GM19239 (cell line): ENCODE data around the gene TFDP1.
A peak's percentile ranks its signal among the peaks of the same experiment; 100 is the strongest.
"Not testable (repeated sequence)": the region's sequence is repeated elsewhere in the genome, so short reads cannot be mapped to it uniquely, and the experiment has no call there.

Experiments used
- DNase-seq: peaks from one replicate; pipeline ENCODE4 v3.0.0; 2011; ENCODE audit warnings: low spot score; ENCODE audit not compliant: insufficient read length
- FAIRE-seq: peaks from 2 replicates; lab custom pipeline; 2011; peaks lifted over from hg19 to GRCh38; lab: Jason Lieb, UNC

Gene TFDP1

DNA sequence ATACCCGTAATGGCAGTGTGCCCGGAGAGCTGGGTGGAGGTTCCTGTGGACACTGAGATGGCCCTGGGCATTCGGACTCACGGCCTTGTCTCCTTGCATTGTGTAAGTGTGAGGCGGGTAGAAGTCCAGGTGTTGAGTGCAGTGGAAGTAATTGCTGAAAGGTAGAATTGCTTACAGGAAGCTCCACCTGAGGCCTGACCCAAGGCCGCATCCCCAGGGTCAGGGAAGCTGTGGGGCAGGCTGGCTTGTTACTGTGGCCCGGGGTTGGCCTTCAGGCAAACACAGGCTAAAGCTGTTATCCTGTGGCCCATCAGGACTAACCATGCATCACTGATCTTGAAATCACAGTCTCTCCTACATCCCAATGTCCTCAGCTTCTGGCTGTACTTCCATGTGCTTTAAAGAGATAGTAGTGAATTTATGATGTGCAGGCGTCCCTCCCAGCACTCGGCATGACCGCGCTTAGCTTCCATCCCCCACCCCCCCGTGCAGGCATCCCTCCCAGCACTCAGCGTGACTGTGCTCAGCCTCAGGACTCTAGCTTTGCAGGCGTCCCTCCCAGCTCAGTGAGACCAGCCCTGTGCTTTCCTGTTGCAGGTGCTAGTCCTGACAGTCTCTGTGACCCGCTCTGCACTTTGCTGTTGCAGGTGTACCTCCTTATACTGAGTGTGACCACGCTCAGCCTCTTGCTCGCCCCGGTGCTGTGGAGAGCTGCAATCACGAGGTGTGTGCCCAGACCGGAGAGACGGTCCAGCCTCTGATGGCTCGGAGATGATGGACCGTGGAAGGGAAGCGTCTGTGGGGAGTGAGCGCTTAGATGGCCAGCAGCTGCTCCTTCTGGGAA, 35.6 kb upstream of the TFDP1 start:
- FAIRE-seq = no peak

GRCh38 chr13:113550453-113550852, 34.1 kb upstream of the TFDP1 start:
- DNase-seq = no peak
- no peak for FAIRE-seq

More for the DNA sequence above, 35.6 kb upstream of the TFDP1 start:
- DNase-seq = no peak

DNA sequence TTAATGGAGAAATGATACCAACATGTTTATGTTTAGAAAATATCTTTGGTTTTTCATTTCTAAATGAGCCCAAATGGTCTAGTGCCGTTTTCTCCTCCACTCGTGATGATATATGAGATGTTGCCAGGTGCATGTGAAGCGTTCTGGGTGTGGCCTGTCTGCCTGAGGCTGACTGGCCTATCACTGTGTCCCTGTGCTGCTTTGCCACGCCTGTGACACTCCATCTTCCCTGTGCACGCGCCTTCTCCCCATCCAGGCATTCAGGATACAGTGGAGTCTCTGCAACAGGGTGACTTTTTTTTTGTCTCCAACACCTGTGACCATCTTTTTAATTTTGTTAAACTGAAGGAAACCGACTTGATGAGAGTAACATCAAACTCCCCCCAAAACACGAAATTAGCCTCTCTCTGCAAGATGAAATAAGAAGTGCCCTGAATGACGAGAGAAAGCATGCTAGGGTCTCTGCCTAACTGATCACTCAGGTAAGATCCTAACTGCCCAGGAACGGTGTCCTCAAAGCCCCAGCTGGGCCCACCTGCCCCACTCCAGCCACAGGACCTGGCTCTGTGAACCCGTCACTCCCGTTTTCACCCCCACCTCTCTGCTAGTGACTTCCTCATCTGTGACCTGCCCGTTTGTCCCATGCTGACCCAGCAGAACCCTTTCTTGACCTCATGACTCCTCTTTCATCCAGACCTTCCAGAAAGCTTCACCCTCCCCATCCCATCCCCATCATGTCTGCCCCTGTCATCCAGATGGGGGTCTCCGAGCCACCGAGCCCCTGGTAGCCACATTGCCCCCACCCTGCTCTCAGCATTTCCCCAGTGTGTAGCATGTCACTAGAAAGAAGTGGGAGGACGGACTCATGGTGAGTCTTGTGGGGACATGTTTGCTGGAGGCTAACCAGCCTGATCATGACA, 33.2 kb upstream of the TFDP1 start:
- DNase-seq (no peak), FAIRE-seq (no peak)

GRCh38 chr13:113552079-113552478, 32.5 kb upstream of the TFDP1 start:
- FAIRE-seq = no peak
- no peak for DNase-seq

DNA sequence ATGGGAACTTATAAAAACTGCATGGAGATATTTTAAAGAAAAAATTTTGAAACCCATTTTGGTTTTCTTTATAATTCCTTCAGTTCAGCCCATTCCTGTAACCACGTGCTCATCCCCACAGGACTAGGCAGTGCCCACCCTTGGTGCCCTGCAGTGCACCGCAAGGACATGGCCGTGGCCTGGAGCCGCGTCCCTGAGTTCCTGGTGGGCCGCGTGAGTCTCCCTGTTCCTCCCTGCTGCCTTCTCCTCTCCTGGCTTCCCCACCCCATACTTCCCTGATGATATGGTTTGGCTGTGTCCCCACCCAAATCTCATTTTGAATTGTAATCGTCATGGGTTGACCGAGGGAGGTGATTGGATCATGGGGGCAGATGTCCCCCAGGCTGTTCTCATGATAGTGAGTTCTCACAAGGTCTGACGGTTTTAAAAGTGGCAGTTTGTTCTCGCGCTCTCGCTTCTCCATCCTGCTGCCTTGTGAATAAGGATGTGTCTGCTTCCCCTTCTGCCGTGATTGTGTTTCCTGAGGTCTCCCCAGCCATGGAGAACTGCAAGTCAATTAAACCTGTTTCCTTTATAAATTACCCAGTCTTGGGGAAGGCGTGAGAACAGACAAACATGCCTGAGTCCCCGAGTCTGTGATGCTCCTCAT, 31.6 kb upstream of the TFDP1 start:
- FAIRE-seq (no peak), DNase-seq (no peak)

DNA sequence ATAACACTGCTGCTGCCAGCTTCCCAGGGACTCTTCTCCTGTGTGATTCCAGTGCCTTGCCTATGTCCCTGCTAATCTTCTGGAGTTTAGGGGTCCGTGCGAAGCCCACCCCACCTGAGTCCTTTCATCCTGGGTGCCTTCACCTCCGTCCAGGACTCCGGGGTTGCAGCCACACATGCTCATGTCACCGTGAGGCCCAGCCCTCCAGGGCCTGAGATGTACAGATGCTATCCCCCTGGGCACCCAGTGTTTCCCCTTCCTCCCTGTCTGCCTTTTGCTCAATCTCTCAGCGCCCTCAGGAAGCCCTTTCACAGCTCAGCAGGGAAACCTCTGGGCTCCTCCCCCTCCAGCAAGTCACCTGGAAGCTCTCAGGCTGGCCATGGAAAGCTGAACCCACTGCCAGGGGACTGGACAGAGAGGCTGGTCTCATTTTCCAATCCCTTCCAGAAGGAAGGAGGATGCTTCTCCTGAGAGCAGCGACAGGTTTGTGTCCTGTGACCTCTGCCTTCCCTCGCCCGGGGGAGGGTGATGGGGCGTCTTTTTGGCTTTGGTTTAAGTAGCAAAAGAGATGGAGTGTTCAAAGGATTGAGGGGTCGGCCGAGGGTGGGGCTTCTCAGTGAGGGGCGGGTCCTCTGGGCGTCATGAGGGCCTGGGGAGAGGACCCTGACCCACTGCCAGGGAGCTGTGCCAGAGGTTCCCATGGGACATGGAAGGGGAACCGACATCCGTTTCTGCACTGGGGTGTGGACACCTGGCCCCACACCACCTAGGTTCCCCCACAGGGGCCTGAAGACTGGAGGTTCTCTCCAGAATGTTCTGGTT, 30.8 kb upstream of the TFDP1 start:
- DNase-seq (no peak), FAIRE-seq (no peak)

GRCh38 chr13:113554333-113554700, 30.2 kb upstream of the TFDP1 start:
- no peak for FAIRE-seq

DNA sequence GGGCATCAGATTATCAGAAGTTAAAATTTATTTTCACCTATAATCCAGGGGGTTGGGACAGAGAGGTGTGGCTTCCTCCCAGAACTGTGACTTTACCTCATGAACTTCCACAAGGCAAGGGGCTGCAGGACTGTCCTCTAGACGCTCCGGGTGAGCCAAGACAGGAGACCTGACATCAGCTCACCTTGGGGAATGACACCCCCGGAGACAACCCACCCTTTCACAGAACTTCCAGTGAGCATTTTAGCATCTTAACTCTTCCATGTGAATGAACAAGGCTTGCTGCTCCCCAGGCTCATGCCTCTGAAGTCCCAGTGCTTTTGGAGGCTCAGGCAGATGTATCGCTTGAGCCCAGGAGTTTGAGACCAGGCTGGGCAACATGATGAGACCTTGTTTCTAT, 29.4 kb upstream of the TFDP1 start:
- DNase-seq = no peak
- FAIRE-seq = no peak

More at GRCh38 chr13:113554333-113554700, 30.2 kb upstream of the TFDP1 start:
- no peak for DNase-seq

GRCh38 chr13:113557013-113557412, 27.5 kb upstream of the TFDP1 start:
- DNase-seq = no peak
- FAIRE-seq = no peak

DNA sequence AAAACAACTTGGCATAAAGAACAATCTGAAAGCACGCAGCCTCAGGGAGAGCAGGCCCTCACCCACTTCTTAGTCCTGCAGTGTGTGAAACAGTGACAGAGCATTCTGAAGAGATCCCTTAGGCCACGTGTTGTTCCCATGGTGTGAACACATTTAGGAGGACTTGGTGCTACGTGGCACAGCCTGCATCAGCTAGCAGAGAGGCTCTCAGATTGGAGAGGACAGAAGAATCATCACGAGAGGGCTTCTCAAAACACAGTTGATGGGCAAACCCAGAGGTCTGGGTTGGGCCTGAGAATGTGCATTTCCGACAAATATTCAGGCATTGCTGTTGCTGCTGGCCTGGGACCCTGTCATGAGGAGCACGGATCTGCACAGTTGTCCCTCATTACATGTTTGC, 26.1 kb upstream of the TFDP1 start:
- no peak for DNase-seq
- FAIRE-seq = no peak

DNA sequence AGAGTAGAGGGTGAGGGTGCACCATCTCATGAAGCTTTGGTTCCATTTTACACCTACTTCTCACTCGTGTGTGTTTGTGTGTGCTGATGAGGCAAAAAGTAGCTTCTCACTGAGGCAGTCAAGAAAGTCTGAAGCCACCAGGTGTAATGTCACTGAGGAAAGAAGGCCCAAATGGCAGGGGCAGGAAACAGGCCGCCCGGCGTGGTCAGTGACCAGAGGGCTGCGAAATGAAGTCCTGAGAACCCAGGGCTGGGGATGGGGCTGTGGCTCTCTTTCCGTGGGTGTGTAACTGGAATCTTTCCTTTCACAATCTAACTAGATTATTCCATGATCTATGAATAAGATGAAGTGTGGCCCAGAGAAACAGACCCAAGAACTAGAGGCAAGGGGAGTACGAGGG, 25.5 kb upstream of the TFDP1 start:
- FAIRE-seq = no peak

DNA sequence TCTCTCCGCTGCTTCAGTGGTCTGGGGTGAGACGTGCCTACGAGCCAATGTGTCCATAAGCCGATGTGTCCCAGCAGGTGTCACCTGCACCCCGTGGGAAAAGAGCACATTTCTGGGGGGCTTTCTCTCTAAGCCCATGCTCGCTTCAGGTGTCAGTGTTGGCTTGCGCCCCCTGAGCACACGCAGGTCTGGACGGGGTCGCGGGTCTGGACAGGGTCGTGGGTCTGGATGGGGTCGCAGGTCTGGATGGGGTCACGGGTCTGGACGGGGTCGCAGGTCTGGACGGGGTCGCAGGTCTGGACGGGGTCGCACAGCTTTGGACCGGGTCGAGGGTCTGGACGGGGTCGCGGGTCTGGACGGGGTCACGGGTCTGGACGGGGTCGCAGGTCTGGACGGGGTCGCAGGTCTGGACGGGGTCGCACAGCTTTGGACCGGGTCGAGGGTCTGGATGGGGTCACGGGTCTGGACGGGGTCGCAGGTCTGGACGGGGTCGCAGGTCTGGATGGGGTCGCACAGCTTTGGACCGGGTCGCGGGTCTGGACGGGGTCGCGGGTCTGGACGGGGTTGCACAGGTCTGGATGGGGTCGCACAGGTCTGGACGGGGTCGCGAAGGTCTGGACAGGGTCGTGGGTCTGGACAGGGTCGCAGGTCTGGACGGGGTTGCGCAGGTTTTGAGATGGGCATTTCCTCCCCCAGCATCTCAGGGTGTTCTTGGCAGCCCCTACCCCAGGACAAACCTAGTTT, 24.5 kb upstream of the TFDP1 start:
- FAIRE-seq (no peak), DNase-seq (no peak)

More for the DNA sequence above, 25.5 kb upstream of the TFDP1 start:
- no peak for DNase-seq

DNA sequence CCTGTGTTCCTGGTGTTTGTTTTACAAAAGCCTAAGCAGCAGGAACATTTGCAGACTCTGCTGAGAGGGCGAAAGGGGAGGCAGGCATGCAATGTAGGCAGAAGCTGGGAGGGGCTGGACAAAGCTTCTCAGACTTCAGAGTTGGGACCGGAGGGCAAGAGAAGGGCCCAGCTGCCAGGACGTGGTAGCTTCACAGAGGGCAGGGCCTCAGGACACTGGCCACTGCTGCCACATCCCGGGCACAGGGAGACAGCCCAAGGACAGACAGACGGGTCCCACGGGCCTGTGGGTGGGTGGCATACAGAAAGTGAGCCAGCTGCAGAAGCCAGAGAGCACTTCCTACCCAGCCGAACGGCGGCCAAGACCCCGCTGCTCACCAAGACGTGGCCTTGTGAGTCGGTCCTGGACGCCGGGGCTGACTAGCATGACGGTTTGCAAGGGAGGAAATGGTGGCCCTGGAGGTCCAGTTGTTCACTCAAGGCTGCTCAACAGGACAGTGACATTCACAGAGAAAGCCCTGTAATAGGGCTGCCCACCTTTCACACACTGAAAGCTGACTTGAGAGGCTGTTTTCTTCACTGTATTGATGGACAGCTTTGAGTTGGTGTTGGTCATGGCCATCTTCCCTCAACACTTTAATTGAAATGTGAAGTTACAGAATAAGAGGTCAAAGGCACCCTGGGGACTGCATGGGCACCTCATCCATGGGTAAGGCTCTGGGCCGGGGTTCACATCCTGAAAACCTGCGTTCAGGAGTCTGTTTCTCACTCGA, 23.7 kb upstream of the TFDP1 start:
- DNase-seq (no peak), FAIRE-seq (no peak)

GRCh38 chr13:113561417-113562084, 23.0 kb upstream of the TFDP1 start:
- no peak for FAIRE-seq

DNA sequence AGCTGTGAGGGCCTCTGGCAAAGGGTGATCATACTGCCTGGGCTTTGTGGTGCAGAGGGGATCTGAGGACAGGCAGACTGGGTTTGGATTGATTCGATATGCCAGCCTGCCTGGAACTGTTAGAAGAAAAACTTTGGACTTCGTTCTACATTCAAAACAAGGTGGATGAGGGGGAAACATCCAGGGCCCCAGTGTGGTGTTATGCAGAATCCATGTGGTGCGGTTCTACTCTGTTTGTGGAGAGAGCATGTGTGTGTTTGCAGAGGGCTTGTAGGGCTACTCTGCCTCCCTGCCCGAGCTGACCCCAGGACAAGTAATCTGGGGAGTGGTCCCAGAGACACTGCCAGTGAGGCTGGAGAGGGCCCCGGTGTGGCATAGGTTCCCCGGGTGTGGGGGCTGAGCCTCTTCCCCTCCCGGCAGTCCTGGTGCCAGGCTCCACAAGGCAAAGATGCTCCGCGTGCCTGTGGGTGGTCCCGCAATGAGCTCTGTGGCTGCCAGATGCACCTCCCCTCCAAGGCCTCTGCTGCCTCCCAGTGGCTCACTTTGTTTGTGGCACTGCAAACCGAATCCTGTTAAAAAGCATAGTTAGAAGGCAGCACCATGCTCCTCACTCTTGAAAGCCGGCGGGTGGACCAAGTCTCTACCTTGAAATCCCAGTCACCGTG, 22.3 kb upstream of the TFDP1 start:
- DNase-seq = peak; percentile 41
- FAIRE-seq = peak; percentile 11

More at GRCh38 chr13:113561417-113562084, 23.0 kb upstream of the TFDP1 start:
- no peak for DNase-seq

GRCh38 chr13:113562844-113563243, 21.7 kb upstream of the TFDP1 start:
- DNase-seq = no peak
- FAIRE-seq = no peak

- not testable (repeated sequence) for DNase-seq, FAIRE-seq
Observed at GRCh38 chr13:113563511-113563910, 21.0 kb upstream of the TFDP1 start.
